HepG2 (cell line): ENCODE data around the gene RELL1. TPM values are rescaled to one million over a fixed set of nuclear protein-coding genes. Genes with fewer than 3 reads are reported as not detected.

Experiments used
- ATAC-seq: fragments of 200-7000 bp; cut with Tn5 transposase; 3 replicates; pipeline ENCODE4 v1.9.1; 2020; ENCODE audit warnings: mild to moderate bottlenecking, moderate library complexity
- BruUV-seq: library from RNA; stranded (reverse); fragments of 400-500 nt; replicated peaks from 2 replicates; lab custom pipeline; 2021; lab: Mats Ljungman, UMichigan
- CTCF ChIA-PET: fragments of 300-600 bp; formaldehyde crosslinking; extraction: SDS; loops from one replicate; lab custom pipeline; 2021; ENCODE audit warnings: low total read pairs, inconsistent platforms, low intra/inter-chr PET ratio; lab: Yijun Ruan, JAX
- POLR2A ChIA-PET: fragments of 350-600 bp; sonication (Branson Sonifier 250); formaldehyde crosslinking; loops from one replicate; lab custom pipeline; 2020; ENCODE audit warnings: antibody characterized with exemption, inconsistent platforms; lab: Yijun Ruan, JAX
- DNase-seq: peaks from one replicate; pipeline ENCODE4 v3.0.0-alpha.2; 2015; ENCODE audit warnings: low spot score
- FAIRE-seq: peaks from 3 replicates; lab custom pipeline; 2011; peaks lifted over from hg19 to GRCh38; lab: Jason Lieb, UNC
- H2AFZ ChIP-seq: one replicate; pipeline ENCODE4 v1.6.1; 2011; ENCODE audit warnings: low read length, inconsistent platforms
- H3K27ac ChIP-seq: fragments of 300-600 bp; 3 replicates; pipeline ENCODE4 v1.8.0; 2011; ENCODE audit warnings: mixed run types, mild to moderate bottlenecking, mixed read lengths, low read length, inconsistent platforms; ENCODE audit not compliant: insufficient read depth; ENCODE audit errors: extremely low read length
- H3K27me3 ChIP-seq, 2 experiments: fragments of 200-600 bp in 1 of 2; 2 replicates in 1 of 2; 3 replicates in 1 of 2; pipeline versions ENCODE4 v1.6.0 to v1.8.0; 2011; ENCODE audit warnings: low read length in 2 of 2, mild to moderate bottlenecking in 2 of 2, moderate library complexity in 2 of 2, inconsistent platforms in 1 of 2; ENCODE audit not compliant: insufficient read depth in 2 of 2, control insufficient read depth in 1 of 2
- H3K36me3 ChIP-seq, 2 experiments: fragments of 200-600 bp in 1 of 2; replicated peaks in 1 of 2; 2 replicates in 1 of 2; 3 replicates in 1 of 2; pipeline versions ENCODE4 v1.5.1 to v1.8.0; 2011; ENCODE audit warnings: low read length in 2 of 2, inconsistent platforms in 1 of 2; ENCODE audit not compliant: insufficient read depth in 2 of 2, control insufficient read depth in 1 of 2
- H3K4me1 ChIP-seq: 2 replicates; pipeline ENCODE4 v1.5.1; 2012; ENCODE audit warnings: low read length, inconsistent platforms; ENCODE audit not compliant: insufficient read depth
- H3K4me2 ChIP-seq: 2 replicates; pipeline ENCODE4 v1.6.0; 2011; ENCODE audit warnings: low read depth, low read length, inconsistent platforms
- H3K4me3 ChIP-seq, 3 experiments: fragments of 200-600 bp in 1 of 3; sonication (generic), shearing (Covaris generic) in 1 of 3; replicated peaks in 1 of 3; 2 replicates each; pipeline ENCODE4 v1.5.1; 2011 to 2016; ENCODE audit warnings: low read length in 3 of 3, inconsistent platforms in 2 of 3, low read depth in 2 of 3, mild to moderate bottlenecking in 2 of 3, control low read depth in 1 of 3, mixed read lengths in 1 of 3; ENCODE audit not compliant: insufficient read depth in 1 of 3
- H3K79me2 ChIP-seq: one replicate; pipeline ENCODE4 v1.6.1; 2011; ENCODE audit warnings: low read length, inconsistent platforms; ENCODE audit not compliant: insufficient read depth
- H3K9ac ChIP-seq: 2 replicates; pipeline ENCODE4 v1.6.0; 2011; ENCODE audit warnings: mild to moderate bottlenecking, low read depth, low read length, inconsistent platforms; ENCODE audit not compliant: insufficient read depth
- H3K9me3 ChIP-seq: 2 replicates; pipeline ENCODE4 v1.5.1; 2012; ENCODE audit warnings: mild to moderate bottlenecking, low read length
- H4K20me1 ChIP-seq: 2 replicates; pipeline ENCODE4 v1.6.0; 2011; ENCODE audit warnings: inconsistent platforms, mild to moderate bottlenecking, low read length, moderate library complexity; ENCODE audit not compliant: insufficient read depth
- FOXA1 ChIP-seq, 2 experiments: fragments of 450-650 bp in 1 of 2; sonication (generic) in 1 of 2; formaldehyde crosslinking in 1 of 2; IDR thresholded peaks; 2 replicates each; pipeline versions ENCODE4 v1.4.0 to v1.6.1; 2016 to 2020; ENCODE audit warnings: missing genetic modification reagents in 1 of 2
- GPBP1L1 ChIP-seq: sonication (generic); formaldehyde crosslinking; IDR thresholded peaks from 2 replicates; pipeline ENCODE4 v1.5.0; 2020; ENCODE audit warnings: mild to moderate bottlenecking, missing genetic modification reagents
- HES4 ChIP-seq: sonication (generic); formaldehyde crosslinking; IDR thresholded peaks from 2 replicates; pipeline ENCODE4 v1.9.0; 2021; ENCODE audit warnings: mild to moderate bottlenecking, missing genetic modification reagents, borderline replicate concordance
- HNRNPUL1 ChIP-seq: fragments of 200-400 bp; formaldehyde crosslinking; IDR thresholded peaks from 2 replicates; pipeline ENCODE4 v1.6.1; 2017; ENCODE audit warnings: low read depth, mild to moderate bottlenecking, low read length, moderate library complexity
- SP1 ChIP-seq, 2 experiments: fragments of 450-650 bp in 1 of 2; sonication (generic) in 1 of 2; formaldehyde crosslinking in 1 of 2; IDR thresholded peaks; 2 replicates each; pipeline versions ENCODE4 v1.4.0 to v1.6.1; 2016 to 2020; ENCODE audit warnings: missing genetic modification reagents in 1 of 2
- TGIF2 ChIP-seq: IDR thresholded peaks from 2 replicates; pipeline ENCODE4 v1.6.1; 2016; ENCODE audit warnings: control low read depth, missing compliant biosample characterization
- TOE1 ChIP-seq: sonication (generic); formaldehyde crosslinking; IDR thresholded peaks from 2 replicates; pipeline ENCODE4 v1.4.0; 2020; ENCODE audit warnings: mild to moderate bottlenecking, missing genetic modification reagents
- ZNF274 ChIP-seq: sonication (generic); formaldehyde crosslinking; IDR thresholded peaks from 2 replicates; pipeline ENCODE4 v1.5.1; 2020; ENCODE audit warnings: mild to moderate bottlenecking, missing genetic modification reagents
- ZNF318 ChIP-seq: sonication (generic); formaldehyde crosslinking; IDR thresholded peaks from 2 replicates; pipeline ENCODE4 v1.4.0; 2020; ENCODE audit warnings: mild to moderate bottlenecking, missing genetic modification reagents
- ZNF414 ChIP-seq: sonication (generic); formaldehyde crosslinking; IDR thresholded peaks from 2 replicates; pipeline ENCODE4 v1.5.0; 2020; ENCODE audit warnings: missing genetic modification reagents
- ZNF430 ChIP-seq: sonication (generic); formaldehyde crosslinking; IDR thresholded peaks from 2 replicates; pipeline ENCODE4 v1.9.0; 2021; ENCODE audit warnings: mild to moderate bottlenecking, missing genetic modification reagents
- WGBS: methylation state at CpG from one replicate; pipeline ENCODE4 v1.1.6; 2017; ENCODE audit warnings: low lambda C conversion rate; 5-methylcytosine and 5-hydroxymethylcytosine counted together
- in situ Hi-C: cut with HindIII; loops from 2 replicates; pipeline ENCODE4 v1.10.0; 2017; ENCODE audit warnings: low pct_unique_long_range_greater_than_20kb; ENCODE audit not compliant: extremely low pct_ligation_motif_present
- intact Hi-C: fragments of 100-400 bp; cut with micrococcal nuclease; formaldehyde crosslinking; loops from one replicate; pipeline ENCODE4 v1.10.0; 2022; ENCODE audit not compliant: unreplicated experiment
- polyA plus RNA-seq, 8 experiments: library from polyadenylated mRNA; depleted of rRNA in 3 of 8; stranded (reverse) in 7 of 8; unstranded in 1 of 8; fragments of >200 nt; fragmentation: Illumina TruSeq in 4 of 8; extraction: Trizol in 4 of 8; gene quantifications; 2 replicates each; pipeline versions ENCODE4 v1.2.1 to v1.2.3, GENCODE V29; 2011 to 2016; ENCODE audit warnings: low read depth in 4 of 8, missing spikeins in 1 of 8, mixed read lengths in 1 of 8; ENCODE audit not compliant: insufficient read depth in 1 of 8
- total RNA-seq, 5 experiments: library from RNA; depleted of rRNA; stranded (reverse); fragments of >200 nt; fragmentation: Illumina TruSeq; extraction: Trizol; gene quantifications; 2 replicates each; pipeline ENCODE4 v1.2.3, GENCODE V29; 2016; ENCODE audit warnings: low read depth in 1 of 5
- TF ChIP-seq, protein P1 (sequence below): sonication (generic); formaldehyde crosslinking; IDR thresholded peaks from 2 replicates; pipeline ENCODE4 v1.4.0; 2020; ENCODE audit warnings: missing genetic modification reagents

RELL1 gene
- total and polyA plus RNA-seq, 2 of the 13 experiments (the other 11 are each of a cell fraction or from before 2014, with no cell fraction given) = 8.4 to 58.4 TPM

DNA sequence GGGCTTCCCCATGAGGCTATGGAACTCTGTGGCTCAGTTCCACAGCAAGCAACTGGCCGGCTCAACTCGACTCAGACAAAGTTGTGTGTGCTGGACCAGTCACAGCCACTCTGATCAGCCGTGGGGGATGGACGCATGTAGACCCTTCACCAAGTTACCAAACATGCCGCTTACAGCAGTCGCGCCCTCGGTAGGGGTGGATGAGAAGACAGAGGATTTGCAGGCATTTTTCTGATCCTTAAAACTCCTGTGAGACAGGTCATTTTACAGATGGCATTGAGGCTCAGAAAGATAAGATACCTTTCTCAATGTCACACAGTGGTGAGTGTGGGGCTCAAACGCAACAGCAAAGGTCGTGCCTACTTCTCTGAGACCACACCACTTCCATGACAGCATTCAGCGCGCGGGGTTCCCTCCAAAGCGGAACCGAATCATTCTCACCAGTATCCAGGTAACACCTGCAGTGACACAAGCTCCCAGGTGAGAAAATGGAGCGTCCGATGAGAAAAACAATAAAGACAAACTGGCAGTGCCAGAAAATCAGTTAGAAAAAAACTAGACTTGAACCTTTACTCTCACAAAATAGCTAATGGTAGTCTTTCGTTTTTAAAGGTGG, 83.6 kb downstream of the RELL1 start:
- intact Hi-C loops = loop anchor here (1.0 to 5.0 kb wide), 5 partner anchors 40 to 435 kb away; no protein-coding TSS in a partner anchor
- WGBS = 82% methylated on average over 17 of the region's 18 CpGs
- H3K79me2 ChIP-seq = no peaks in the 10 kb centered on the region
- no peaks in the 10 kb centered on the region for H4K20me1 ChIP-seq
- H3K4me3 ChIP-seq = no peak overlapping the region
- H3K9me3 ChIP-seq = no peaks in the 10 kb centered on the region
- H3K27me3 ChIP-seq = no peaks in the 10 kb centered on the region
- no peak overlapping the region for H3K27ac ChIP-seq
- no peak overlapping the region for H2AFZ ChIP-seq
- in situ Hi-C loops = loop anchor here (5.0 kb wide), 2 partner anchors 85 to 195 kb away; partner anchors contain the start of gene RELL1
- no peak overlapping the region for H3K4me2 ChIP-seq
- ATAC-seq (no peak; the same call in 2 of the 3 replicates), DNase-seq (no peak), FAIRE-seq (no peak)
- no peaks in the 10 kb centered on the region for H3K36me3 ChIP-seq
- no peak overlapping the region for H3K9ac ChIP-seq
- POLR2A ChIA-PET = interaction anchor here (1.3 to 2.5 kb wide), 2 partner anchors 46 to 199 kb away, joined by 4 to 6 read pairs; no protein-coding TSS in a partner anchor
- CTCF ChIA-PET = interaction anchor here (0.6 to 2.6 kb wide), 6 partner anchors 80 to 433 kb away, joined by 3 to 29 read pairs (median 8); no protein-coding TSS in a partner anchor
- peaks cover 50% of the 10 kb centered on the region for H3K4me1 ChIP-seq
- no TSS peak for BruUV-seq
- TF ChIP-seq TGIF2 (CRISPR knock-in tag) (no peak), ZNF274 (no peak), TOE1 (no peak), FOXA1 (IDR thresholded peaks at IDR 0.05) (no peak), FOXA1 (CRISPR knock-in tag; IDR thresholded peaks at IDR 0.05) (no peak), GPBP1L1 (CRISPR knock-in tag) (no peak), ZNF318 (CRISPR knock-in tag) (no peak), SP1 (IDR thresholded peaks at IDR 0.05) (no peak), SP1 (CRISPR knock-in tag; IDR thresholded peaks at IDR 0.05) (no peak), HES4 (CRISPR knock-in tag) (no peak), ZNF414 (no peak), ZNF430 (CRISPR knock-in tag) (no peak), HNRNPUL1 (no peak)
- TF ChIP-seq, protein P1, sequence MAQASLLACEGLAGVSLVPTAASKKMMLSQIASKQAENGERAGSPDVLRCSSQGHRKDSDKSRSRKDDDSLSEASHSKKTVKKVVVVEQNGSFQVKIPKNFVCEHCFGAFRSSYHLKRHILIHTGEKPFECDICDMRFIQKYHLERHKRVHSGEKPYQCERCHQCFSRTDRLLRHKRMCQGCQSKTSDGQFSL (CRISPR knock-in tag) = no peak
